Mesodermal cell (in vitro differentiated cells): ENCODE measurements around the gene CTIF.
A peak's percentile ranks its signal among the peaks of the same experiment; 100 is the strongest.

ENCODE experiments used
- H3K27ac ChIP-seq: 2 replicates; pipeline ENCODE4 v1.7.0; 2013; ENCODE audit warnings: mild to moderate bottlenecking, low read depth, low read length, moderate library complexity; ENCODE audit not compliant: severe bottlenecking
- H3K36me3 ChIP-seq: 2 replicates; pipeline ENCODE4 v1.7.1; 2013; ENCODE audit warnings: mild to moderate bottlenecking, low read length, moderate library complexity; ENCODE audit not compliant: control insufficient read depth, insufficient read depth
- H3K4me1 ChIP-seq: one replicate; pipeline ENCODE4 v1.7.1; 2013; ENCODE audit warnings: mild to moderate bottlenecking, low read length; ENCODE audit not compliant: insufficient read depth, control insufficient read depth, poor library complexity, severe bottlenecking
- H3K4me3 ChIP-seq: 2 replicates; pipeline ENCODE4 v1.7.0; 2013; ENCODE audit warnings: low read length, control low read depth, mild to moderate bottlenecking; ENCODE audit not compliant: insufficient read depth, poor library complexity, severe bottlenecking; ENCODE audit errors: extremely low read depth
- H3K9me3 ChIP-seq: 2 replicates; pipeline ENCODE4 v1.7.1; 2013; ENCODE audit warnings: mild to moderate bottlenecking, low read length, moderate library complexity; ENCODE audit not compliant: control insufficient read depth
- WGBS, 2 experiments: methylation state at CpG; one replicate each; pipeline ENCODE4 v1.1.5; 2013; ENCODE audit warnings: missing lambda C conversion rate in 2 of 2; ENCODE audit not compliant: insufficient coverage in 2 of 2; 5-methylcytosine and 5-hydroxymethylcytosine counted together

Gene CTIF

DNA sequence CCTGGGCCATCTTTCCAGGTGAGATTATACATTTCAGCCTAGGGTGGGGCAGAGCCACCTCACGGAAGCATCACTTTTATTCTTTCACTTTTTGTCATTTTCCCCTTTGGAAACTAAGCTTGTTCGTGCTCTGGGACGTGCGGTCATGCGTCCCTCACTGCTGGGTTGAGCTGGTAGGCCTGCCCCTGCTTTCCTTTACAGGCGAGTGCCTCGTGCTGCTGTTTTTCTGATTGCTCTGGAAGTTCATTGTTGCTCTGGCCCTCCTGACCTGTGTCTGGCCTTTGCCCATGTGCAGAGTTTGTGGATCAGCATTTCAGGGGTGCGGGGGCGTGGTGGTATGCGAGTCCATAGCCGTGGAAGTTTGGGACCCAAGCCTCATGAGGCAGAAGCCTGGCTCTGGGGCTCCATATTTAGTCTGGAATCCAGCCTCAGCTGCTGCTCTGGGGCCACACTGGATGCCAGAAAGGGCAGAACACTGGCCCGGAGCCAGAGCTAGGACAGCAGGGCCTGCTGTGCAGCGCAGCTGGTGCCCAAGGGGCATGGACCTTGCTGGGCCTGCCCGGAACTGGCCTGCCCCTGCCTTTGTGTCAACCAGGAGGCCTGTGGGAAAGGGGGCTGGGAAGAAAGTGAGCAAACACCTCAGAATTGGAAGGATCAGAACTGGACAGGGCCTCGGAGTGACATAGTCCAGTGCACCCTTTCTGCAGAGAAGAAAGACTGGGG lies 51.1 kb downstream of the CTIF start:
- no peaks in the 10 kb centered on the region for H3K4me1 ChIP-seq
- H3K36me3 ChIP-seq: peaks cover 5% of the 10 kb centered on the region
- 93 to 97% methylated on average over 15 of the region's 15 CpGs for WGBS, 2 experiments
- no peak overlapping the region for H3K4me3 ChIP-seq
- H3K27ac ChIP-seq: no peak overlapping the region
- no peaks in the 10 kb centered on the region for H3K9me3 ChIP-seq

DNA sequence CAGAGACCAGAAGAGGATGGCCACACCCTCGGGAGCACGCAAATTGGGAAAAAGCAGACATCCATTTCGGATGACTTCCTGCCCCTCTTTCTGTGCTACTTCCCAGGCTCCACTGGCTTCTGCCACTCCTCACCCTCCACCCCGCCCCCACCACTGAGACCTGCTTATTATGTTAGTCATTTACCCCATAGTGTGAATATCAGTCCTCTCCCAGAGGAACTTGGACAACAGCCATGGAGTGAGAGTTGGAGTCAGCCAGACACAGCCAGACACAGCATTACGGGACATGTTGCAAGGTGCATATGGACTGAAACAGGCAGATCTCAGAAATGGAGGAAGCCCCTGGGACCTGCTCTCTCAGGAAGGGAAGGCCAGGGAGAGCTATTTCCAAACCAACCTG lies 51.8 kb downstream of the CTIF start:
- H3K36me3 ChIP-seq: peaks cover 11% of the 10 kb centered on the region
- no peak overlapping the region for H3K27ac ChIP-seq
- H3K9me3 ChIP-seq: no peaks in the 10 kb centered on the region
- no peak overlapping the region for H3K4me3 ChIP-seq
- no peaks in the 10 kb centered on the region for H3K4me1 ChIP-seq
- WGBS, 2 experiments: 98 to 100% methylated on average over 3 to 4 of the region's 5 CpGs

DNA sequence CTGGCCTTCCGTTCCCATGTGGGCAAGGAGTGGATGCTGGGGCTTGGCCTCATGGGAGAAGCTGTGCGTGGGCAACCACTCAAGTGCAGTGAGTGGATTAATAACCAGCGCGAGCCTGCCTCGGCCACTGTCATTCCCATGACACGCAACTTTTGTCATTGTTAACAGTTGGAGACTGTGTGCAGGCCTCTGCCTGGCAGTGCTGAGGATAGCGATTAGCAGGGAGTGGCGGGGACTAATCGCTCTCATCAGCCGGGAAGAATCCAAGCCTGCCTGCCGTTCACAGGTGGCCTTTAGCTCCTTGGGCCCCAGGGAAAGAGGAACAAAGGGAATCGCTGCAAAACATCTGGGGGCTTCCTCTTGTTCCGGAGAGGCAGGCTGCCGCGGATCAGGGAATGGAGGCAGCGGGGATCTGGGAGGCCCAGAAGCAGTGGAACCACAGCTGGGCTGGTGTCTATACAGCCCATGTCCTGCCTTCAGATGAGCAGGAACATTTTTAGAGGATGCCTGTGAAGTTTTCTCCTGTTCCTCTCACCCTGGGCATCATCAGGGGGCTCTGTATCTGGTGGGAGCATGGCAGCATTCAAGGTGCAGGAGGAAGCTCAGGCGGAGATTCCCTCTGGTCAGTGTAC lies 53.8 kb downstream of the CTIF start:
- Histone ChIP-seq H3K27ac (no peak overlapping the region), H3K4me1 (no peaks in the 10 kb centered on the region), H3K9me3 (no peaks in the 10 kb centered on the region), H3K4me3 (no peak overlapping the region), H3K36me3 (peaks cover 15% of the 10 kb centered on the region)
- WGBS, 2 experiments: 90 to 92% methylated on average over 15 to 17 of the region's 17 CpGs

DNA sequence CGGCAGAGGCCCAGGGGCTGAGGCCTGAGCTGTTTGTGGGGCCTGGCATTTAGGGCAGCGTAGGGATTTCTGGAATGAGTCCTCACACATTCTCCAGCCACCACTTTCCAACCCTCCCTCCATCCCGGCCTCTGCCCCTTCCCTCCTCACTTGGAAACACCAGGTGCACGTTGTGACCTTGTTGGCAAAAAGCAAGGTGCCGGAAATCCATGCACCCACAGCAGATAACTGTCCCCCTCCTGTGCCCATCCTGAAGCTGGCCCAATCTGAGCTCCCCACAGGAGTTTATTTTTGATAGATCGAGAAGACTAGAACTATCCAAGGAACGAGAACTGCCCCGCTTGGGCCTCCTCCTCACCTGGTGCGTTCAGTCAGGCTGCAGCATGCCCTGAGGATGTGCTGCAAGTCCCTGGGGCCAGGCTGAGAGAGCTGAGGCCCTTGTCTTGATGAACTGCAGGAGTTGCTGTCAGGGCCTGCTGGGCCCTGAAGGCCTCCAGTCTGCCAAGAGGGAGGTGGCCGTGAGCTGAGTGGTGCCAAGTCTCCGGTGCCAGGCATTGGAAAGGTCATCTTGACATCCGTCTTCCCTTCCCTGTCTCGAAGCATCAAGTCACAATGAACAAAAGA lies 55.8 kb downstream of the CTIF start:
- WGBS, 2 experiments: 94 to 96% methylated on average over 10 to 11 of the region's 13 CpGs
- Histone ChIP-seq H3K4me3 (no peak overlapping the region), H3K9me3 (no peaks in the 10 kb centered on the region), H3K27ac (no peak overlapping the region), H3K4me1 (no peaks in the 10 kb centered on the region), H3K36me3 (peaks cover 16% of the 10 kb centered on the region)

DNA sequence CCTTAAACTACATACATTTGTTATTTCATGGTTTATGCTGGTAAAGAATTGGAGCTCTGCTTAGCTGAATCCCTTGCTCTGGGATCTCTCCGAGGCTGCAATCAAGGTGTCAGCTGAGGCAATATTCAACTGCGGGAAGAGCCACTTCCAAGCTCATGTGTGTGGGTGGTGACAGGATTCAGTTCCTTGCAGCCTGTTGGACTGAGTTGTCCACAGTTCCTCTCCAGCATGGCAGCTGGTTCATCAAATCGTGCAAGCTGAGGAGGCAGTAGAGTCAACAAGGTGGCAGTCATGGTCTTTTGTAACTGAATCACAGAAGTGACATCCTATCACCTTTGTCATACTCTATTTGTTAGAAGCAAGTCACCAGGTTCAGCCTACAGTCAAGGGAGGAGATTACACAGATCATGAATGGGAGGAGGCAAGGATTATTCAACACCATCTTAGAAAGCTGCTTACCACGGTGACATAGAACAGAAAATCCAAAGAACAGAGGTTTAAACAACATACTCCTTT lies 56.9 kb downstream of the CTIF start:
- H3K4me1 ChIP-seq: peaks cover 7% of the 10 kb centered on the region
- H3K9me3 ChIP-seq: no peaks in the 10 kb centered on the region
- H3K36me3 ChIP-seq: peaks cover 18% of the 10 kb centered on the region
- no peak overlapping the region for H3K27ac ChIP-seq
- WGBS, 2 experiments: 94 to 100% methylated on average over 2 to 4 of the region's 4 CpGs
- H3K4me3 ChIP-seq: no peak overlapping the region

DNA sequence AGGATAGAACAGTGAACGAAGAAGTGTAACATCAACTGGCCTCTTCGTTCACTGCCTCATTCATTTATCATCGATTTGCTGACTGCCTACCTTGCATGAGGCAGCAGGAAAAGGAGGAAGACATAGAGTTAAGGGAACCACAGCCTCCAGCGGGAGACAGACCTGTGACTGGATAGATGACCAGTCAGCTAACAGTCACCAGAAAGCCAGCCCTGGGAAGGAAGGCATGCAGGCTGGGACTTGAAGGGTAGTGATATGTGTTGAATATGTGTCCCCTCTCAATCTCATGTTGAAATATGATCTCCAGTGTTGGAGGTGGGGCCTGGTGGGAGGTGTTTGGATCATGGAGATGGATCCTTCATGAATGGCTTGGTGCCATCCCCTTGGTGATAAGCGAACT lies 58.3 kb downstream of the CTIF start:
- Histone ChIP-seq H3K4me1 (peaks cover 7% of the 10 kb centered on the region), H3K9me3 (no peaks in the 10 kb centered on the region), H3K4me3 (no peak overlapping the region), H3K27ac (no peak overlapping the region), H3K36me3 (peaks cover 26% of the 10 kb centered on the region)
- 67 to 88% methylated on average over 2 to 5 of the region's 5 CpGs for WGBS, 2 experiments

DNA sequence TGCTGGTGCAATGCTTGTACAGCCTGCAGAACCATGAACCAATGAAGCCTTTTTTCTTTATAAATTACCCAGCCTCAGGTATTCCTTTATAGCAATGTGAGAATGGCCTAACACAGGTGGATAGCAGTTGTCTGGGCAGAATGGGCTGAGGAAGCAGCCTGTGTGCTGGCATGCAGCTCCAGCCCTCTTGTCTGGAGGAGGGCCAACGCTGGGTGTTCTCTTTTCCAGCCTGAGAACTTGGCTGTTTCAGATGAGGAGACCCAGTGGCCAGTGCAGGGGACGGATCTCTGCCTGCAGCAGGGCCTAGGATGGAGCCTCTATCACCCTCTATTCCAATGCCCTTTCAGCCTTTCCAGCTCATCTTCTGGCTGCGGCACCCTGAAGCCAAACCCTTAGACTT lies 58.8 kb downstream of the CTIF start:
- WGBS, 2 experiments: 97 to 100% methylated on average over 1 to 3 of the region's 3 CpGs
- H3K27ac ChIP-seq: no peak overlapping the region

DNA sequence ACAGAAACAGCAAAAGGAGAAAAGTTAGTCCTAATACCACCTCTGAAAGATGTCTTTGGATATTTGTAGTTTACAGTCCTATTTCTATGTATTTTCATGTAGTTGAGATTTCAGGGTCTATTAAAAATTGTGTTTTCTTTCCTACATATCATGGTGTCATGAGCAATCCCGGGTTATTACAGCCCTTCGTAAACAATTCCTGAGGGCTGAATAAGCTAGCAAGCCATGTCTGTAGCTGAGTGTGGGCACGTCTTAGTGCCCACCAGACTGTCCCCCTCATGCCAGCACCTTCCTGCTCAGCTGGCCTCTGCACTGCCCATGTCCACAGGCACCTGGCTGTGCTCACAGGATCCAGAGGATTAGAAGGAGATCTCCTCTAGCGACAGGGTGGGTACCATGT lies 60.6 kb downstream of the CTIF start:
- no peak overlapping the region for H3K27ac ChIP-seq

More for the DNA sequence above, 58.8 kb downstream of the CTIF start:
- Histone ChIP-seq H3K4me3 (no peak overlapping the region), H3K4me1 (peaks cover 7% of the 10 kb centered on the region), H3K9me3 (no peaks in the 10 kb centered on the region), H3K36me3 (peaks cover 26% of the 10 kb centered on the region)

DNA sequence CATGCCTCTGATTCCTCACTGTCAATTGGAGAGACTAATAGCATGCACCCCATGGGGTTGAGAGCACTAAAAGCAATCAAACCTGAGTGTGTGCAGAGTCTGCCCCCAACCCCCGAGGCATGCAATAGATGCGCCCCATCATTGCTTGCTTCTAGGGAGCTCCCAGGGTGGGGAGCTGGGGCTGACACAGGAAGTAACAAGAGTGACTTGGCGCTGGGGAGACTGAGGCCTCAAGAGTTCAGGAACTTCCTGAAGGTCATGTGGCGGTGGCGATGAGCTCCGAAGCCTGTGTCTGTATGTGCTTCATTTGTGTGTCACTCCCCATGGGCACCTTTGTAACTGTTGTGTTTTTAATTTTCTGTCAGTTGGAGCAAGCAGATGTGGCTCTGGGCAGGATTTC lies 61.2 kb downstream of the CTIF start:
- WGBS, 2 experiments: 96 to 100% methylated on average over 6 of the region's 6 CpGs
- H3K4me3 ChIP-seq: no peak overlapping the region
- H3K36me3 ChIP-seq: peaks cover 20% of the 10 kb centered on the region
- no peak overlapping the region for H3K27ac ChIP-seq
- no peaks in the 10 kb centered on the region for H3K9me3 ChIP-seq
- H3K4me1 ChIP-seq: peaks cover 7% of the 10 kb centered on the region

More for the DNA sequence above, 60.6 kb downstream of the CTIF start:
- H3K36me3 ChIP-seq: peaks cover 26% of the 10 kb centered on the region
- H3K4me3 ChIP-seq: no peak overlapping the region
- H3K9me3 ChIP-seq: no peaks in the 10 kb centered on the region
- H3K4me1 ChIP-seq: peaks cover 7% of the 10 kb centered on the region
- whole genome bisulfite sequencing, 2 experiments: 89 to 100% methylated on average over 1 to 4 of the region's 4 CpGs

DNA sequence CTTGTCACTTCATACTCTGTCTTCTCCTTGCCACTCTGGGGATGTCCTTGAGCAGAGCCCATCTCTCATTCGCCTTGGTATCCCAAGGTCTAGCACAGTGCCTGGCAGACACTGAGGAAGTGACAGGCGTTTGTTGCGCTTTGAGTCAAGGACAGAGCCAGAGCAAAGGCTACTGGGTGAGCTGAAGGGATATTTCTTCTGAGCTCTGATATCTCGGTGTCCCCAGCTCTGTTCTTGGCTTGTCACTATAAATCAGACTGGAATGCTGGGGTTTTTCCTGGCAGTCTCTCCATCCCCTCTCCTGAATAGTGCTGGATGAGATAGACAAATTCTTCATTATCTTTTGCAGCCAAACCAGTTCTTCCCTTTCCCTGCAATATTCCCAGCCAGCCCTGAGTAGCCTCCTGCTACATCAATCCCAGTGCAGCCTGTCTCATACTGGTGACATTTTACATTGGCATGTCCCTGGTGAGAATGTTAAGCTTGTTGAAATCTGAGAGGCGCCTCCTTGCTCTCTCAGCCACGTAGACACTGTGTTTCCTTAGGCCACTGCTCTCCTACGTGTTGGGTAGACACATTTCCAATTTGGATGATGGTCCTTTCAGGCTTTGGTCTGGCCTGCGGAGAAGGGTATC lies 61.7 kb downstream of the CTIF start:
- 85 to 94% methylated on average over 7 to 8 of the region's 8 CpGs for WGBS, 2 experiments
- peaks cover 17% of the 10 kb centered on the region for H3K36me3 ChIP-seq
- H3K27ac ChIP-seq: peak overlapping the region; percentile 36
- peaks cover 7% of the 10 kb centered on the region for H3K4me1 ChIP-seq
- H3K4me3 ChIP-seq: no peak overlapping the region
- H3K9me3 ChIP-seq: no peaks in the 10 kb centered on the region
